ENCODE data around the gene SIL1.
A peak's percentile ranks its signal among the peaks of the same experiment; 100 is the strongest.
"Not testable (repeated sequence)": the region's sequence is repeated elsewhere in the genome, so short reads cannot be mapped to it uniquely, and the experiment has no call there.

Gene SIL1

DNA sequence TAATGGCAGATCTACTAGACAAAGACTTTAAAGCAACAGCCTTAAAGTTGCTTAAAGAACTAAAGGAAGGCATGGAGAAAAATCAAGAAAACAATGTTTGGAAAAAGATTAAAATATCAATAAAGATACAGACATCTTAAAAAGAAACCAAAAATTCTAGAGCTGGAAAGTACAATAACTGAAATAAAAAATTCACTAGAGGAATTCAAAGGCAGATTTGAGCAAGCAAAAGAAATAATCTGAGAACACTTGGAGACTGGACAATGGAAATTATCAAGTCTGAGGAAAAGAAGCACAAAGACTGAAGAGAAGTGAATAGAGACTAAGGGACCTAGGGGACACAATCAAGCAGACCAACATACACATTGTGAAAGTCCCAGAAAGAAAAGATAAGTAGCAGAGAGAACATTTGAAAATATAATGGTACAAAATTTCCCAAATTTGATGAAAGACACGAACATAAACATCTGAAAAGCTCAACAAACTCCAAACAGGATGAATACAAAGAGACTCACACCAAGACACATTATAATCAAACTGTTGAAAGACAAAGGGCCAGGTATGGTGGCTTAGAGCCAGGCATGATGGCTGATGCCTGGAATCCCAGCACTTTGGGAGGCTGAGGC is 26.3 kb downstream of the SIL1 start:
- Histone ChIP-seq H3K27me3 (ENCODE audit: insufficient read depth, low read length, poor library complexity) (no peaks in the 10 kb centered on the region), H4K5ac (ENCODE audit: low read length) (no peak overlapping the region), H3K4me1 (ENCODE audit: control insufficient read depth, low read depth, low read length) (peaks cover 2% of the 10 kb centered on the region), H3K4me2 (ENCODE audit: low read length) (no peak overlapping the region), H3K56ac (ENCODE audit: low read length) (no peak overlapping the region), H3K4ac (ENCODE audit: low read depth, low read length) (no peak overlapping the region), H3K18ac (ENCODE audit: low read length) (no peak overlapping the region), H3K27ac (ENCODE audit: low read depth, low read length) (no peak overlapping the region), H3K79me1 (ENCODE audit: low read length) (no peaks in the 10 kb centered on the region), H3K9ac (ENCODE audit: low read length) (no peak overlapping the region), H4K8ac (ENCODE audit: low read depth, low read length) (no peak overlapping the region), H2BK120ac (ENCODE audit: low read depth, low read length) (no peak overlapping the region), H3K23ac (ENCODE audit: low read length) (no peak overlapping the region), H3K4me3 (ENCODE audit: low read length) (no peak overlapping the region), H2BK5ac (ENCODE audit: low read length) (no peak overlapping the region), H2AK5ac (ENCODE audit: low read length) (no peak overlapping the region), H3K79me2 (ENCODE audit: control insufficient read depth, insufficient read depth, low read length) (no peaks in the 10 kb centered on the region), H3K36me3 (ENCODE audit: control insufficient read depth, insufficient read depth, low read length) (no peaks in the 10 kb centered on the region), H2BK15ac (replicated peaks; ENCODE audit: low read depth) (no peak overlapping the region)
- DNase-seq = no peak
- WGBS (ENCODE audit: extremely low coverage, insufficient coverage, low lambda C conversion rate) = no CpG with 5 or more reads among the region's 1 CpG

DNA sequence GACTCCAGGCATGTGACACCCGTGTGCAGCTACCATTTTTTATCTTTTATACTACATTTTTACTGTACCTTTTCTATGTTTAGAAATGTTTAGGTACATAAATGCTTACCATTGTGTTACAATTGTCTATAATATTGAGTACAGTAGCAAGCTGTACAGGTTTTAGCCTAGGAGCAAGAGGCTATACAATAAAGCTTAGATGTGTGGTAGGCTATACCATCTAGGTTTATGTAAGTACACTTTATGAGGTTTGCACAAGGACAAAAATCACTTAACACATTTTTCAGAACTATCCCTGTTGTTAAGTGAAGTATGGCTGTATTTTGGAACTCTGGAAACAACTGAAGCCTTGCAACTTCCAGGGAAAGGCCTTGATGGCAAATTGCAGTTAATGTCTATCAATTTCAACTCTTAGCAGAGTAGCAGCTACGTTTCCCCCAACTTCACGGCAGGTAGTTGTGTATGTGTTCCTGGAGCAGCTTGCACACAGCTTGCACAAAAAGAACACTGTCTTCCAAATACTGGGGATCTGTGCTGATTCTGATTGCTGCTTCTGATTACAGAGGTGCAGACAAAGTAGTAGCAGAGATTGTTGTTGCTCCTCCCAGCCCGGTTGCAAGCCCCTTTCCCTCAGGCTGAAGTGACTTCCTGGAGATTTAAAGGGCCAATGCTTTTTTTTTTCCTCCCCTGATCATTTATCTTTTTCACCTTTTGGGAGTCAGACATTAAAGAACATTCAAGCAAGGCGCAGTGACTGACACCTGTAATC is 30.0 kb downstream of the SIL1 start:
- H3K23ac ChIP-seq (ENCODE audit: low read length) = no peak overlapping the region
- H3K79me1 ChIP-seq (ENCODE audit: low read length) = no peaks in the 10 kb centered on the region
- peaks cover 2% of the 10 kb centered on the region for H3K4me1 ChIP-seq (ENCODE audit: control insufficient read depth, low read depth, low read length)
- no peak overlapping the region for H3K27ac ChIP-seq (ENCODE audit: low read depth, low read length)
- H3K9ac ChIP-seq (ENCODE audit: low read length) = peak overlapping the region; percentile 48
- DNase-seq = peak; percentile 58
- H4K8ac ChIP-seq (ENCODE audit: low read depth, low read length) = no peak overlapping the region
- H3K4me3 ChIP-seq (ENCODE audit: low read length) = no peak overlapping the region
- peak overlapping the region; percentile 75 for H3K56ac ChIP-seq (ENCODE audit: low read length)
- H2BK15ac ChIP-seq (replicated peaks; ENCODE audit: low read depth) = no peak overlapping the region
- no CpG with 5 or more reads among the region's 5 CpGs for WGBS (ENCODE audit: extremely low coverage, insufficient coverage, low lambda C conversion rate)
- H3K79me2 ChIP-seq (ENCODE audit: control insufficient read depth, insufficient read depth, low read length) = no peaks in the 10 kb centered on the region
- H2BK120ac ChIP-seq (ENCODE audit: low read depth, low read length) = peak overlapping the region; percentile 45
- H4K5ac ChIP-seq (ENCODE audit: low read length) = no peak overlapping the region
- H3K4me2 ChIP-seq (ENCODE audit: low read length) = no peak overlapping the region
- H2BK5ac ChIP-seq (ENCODE audit: low read length) = no peak overlapping the region
- H3K4ac ChIP-seq (ENCODE audit: low read depth, low read length) = no peak overlapping the region
- H3K27me3 ChIP-seq (ENCODE audit: insufficient read depth, low read length, poor library complexity) = no peaks in the 10 kb centered on the region
- H3K36me3 ChIP-seq (ENCODE audit: control insufficient read depth, insufficient read depth, low read length) = no peaks in the 10 kb centered on the region
- no peak overlapping the region for H3K18ac ChIP-seq (ENCODE audit: low read length)
- H2AK5ac ChIP-seq (ENCODE audit: low read length) = no peak overlapping the region

DNA sequence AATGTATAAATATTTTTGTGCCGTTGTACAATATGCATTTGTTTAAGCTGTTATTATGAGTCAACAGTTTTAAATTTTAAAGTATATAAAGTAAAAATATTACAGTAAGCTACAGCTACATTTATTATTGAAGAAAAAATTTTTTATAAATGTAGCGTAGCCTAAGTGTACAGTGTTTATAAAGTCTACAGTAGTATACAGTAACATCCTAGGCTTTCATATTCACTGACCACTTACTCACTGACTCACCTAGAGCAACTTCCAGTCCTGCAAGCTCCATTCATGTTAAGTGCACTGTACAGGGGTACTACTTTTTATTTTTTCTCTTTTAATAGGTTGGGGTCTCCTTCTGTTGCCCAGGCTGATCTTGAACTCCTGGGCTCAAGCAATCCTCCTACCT is 30.6 kb downstream of the SIL1 start:
- no peak overlapping the region for H3K4me3 ChIP-seq (ENCODE audit: low read length)

DNA sequence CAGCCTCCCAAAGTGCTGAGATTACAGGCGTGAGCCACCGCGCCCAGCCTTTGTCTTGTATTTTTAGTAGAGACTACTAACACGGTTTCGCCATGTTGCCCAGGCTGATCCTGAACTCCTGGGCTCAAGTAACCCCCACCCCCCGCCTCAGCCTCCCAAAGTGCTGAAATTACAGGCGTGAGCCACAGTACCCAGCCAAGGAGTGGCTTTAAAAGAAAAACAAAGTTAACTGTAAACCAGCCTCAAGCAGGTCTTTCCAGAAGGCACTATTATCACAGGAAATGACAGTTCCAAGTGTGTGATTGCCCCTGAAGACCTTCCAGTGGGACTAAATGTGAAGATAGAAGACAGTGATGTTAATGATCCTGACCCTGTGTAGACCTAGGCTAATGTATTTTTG is 31.1 kb downstream of the SIL1 start:
- H3K4me2 ChIP-seq (ENCODE audit: low read length) = no peak overlapping the region
- no peak overlapping the region for H3K23ac ChIP-seq (ENCODE audit: low read length)
- no peak overlapping the region for H3K4me3 ChIP-seq (ENCODE audit: low read length)
- no peaks in the 10 kb centered on the region for H3K79me1 ChIP-seq (ENCODE audit: low read length)
- peak; percentile 54 for DNase-seq
- H3K18ac ChIP-seq (ENCODE audit: low read length) = no peak overlapping the region
- H3K36me3 ChIP-seq (ENCODE audit: control insufficient read depth, insufficient read depth, low read length) = no peaks in the 10 kb centered on the region
- H3K9ac ChIP-seq (ENCODE audit: low read length) = no peak overlapping the region
- no peaks in the 10 kb centered on the region for H3K27me3 ChIP-seq (ENCODE audit: insufficient read depth, low read length, poor library complexity)
- H2BK5ac ChIP-seq (ENCODE audit: low read length) = no peak overlapping the region
- no peak overlapping the region for H3K27ac ChIP-seq (ENCODE audit: low read depth, low read length)
- H2BK15ac ChIP-seq (replicated peaks; ENCODE audit: low read depth) = no peak overlapping the region
- H3K79me2 ChIP-seq (ENCODE audit: control insufficient read depth, insufficient read depth, low read length) = no peaks in the 10 kb centered on the region
- no peak overlapping the region for H2BK120ac ChIP-seq (ENCODE audit: low read depth, low read length)
- H3K56ac ChIP-seq (ENCODE audit: low read length) = no peak overlapping the region
- no peak overlapping the region for H3K4ac ChIP-seq (ENCODE audit: low read depth, low read length)
- no CpG with 5 or more reads among the region's 7 CpGs for WGBS (ENCODE audit: extremely low coverage, insufficient coverage, low lambda C conversion rate)
- no peak overlapping the region for H2AK5ac ChIP-seq (ENCODE audit: low read length)
- H4K5ac ChIP-seq (ENCODE audit: low read length) = no peak overlapping the region
- peaks cover 2% of the 10 kb centered on the region for H3K4me1 ChIP-seq (ENCODE audit: control insufficient read depth, low read depth, low read length)
- no peak overlapping the region for H4K8ac ChIP-seq (ENCODE audit: low read depth, low read length)

More for the DNA sequence above, 30.6 kb downstream of the SIL1 start:
- no peak overlapping the region for H3K23ac ChIP-seq (ENCODE audit: low read length)
- H3K9ac ChIP-seq (ENCODE audit: low read length) = no peak overlapping the region
- H3K18ac ChIP-seq (ENCODE audit: low read length) = no peak overlapping the region
- no peak for DNase-seq
- no peak overlapping the region for H3K4ac ChIP-seq (ENCODE audit: low read depth, low read length)
- H4K8ac ChIP-seq (ENCODE audit: low read depth, low read length) = no peak overlapping the region
- H3K4me1 ChIP-seq (ENCODE audit: control insufficient read depth, low read depth, low read length) = peaks cover 2% of the 10 kb centered on the region
- H3K36me3 ChIP-seq (ENCODE audit: control insufficient read depth, insufficient read depth, low read length) = no peaks in the 10 kb centered on the region
- no peak overlapping the region for H3K27ac ChIP-seq (ENCODE audit: low read depth, low read length)
- H3K56ac ChIP-seq (ENCODE audit: low read length) = no peak overlapping the region
- WGBS (ENCODE audit: extremely low coverage, insufficient coverage, low lambda C conversion rate) = no CpG with 5 or more reads among the region's 2 CpGs
- no peaks in the 10 kb centered on the region for H3K79me2 ChIP-seq (ENCODE audit: control insufficient read depth, insufficient read depth, low read length)
- no peak overlapping the region for H3K4me2 ChIP-seq (ENCODE audit: low read length)
- H2AK5ac ChIP-seq (ENCODE audit: low read length) = no peak overlapping the region
- H3K79me1 ChIP-seq (ENCODE audit: low read length) = no peaks in the 10 kb centered on the region
- H2BK15ac ChIP-seq (replicated peaks; ENCODE audit: low read depth) = no peak overlapping the region
- H2BK120ac ChIP-seq (ENCODE audit: low read depth, low read length) = peak overlapping the region; percentile 45
- no peaks in the 10 kb centered on the region for H3K27me3 ChIP-seq (ENCODE audit: insufficient read depth, low read length, poor library complexity)
- no peak overlapping the region for H2BK5ac ChIP-seq (ENCODE audit: low read length)
- no peak overlapping the region for H4K5ac ChIP-seq (ENCODE audit: low read length)

DNA sequence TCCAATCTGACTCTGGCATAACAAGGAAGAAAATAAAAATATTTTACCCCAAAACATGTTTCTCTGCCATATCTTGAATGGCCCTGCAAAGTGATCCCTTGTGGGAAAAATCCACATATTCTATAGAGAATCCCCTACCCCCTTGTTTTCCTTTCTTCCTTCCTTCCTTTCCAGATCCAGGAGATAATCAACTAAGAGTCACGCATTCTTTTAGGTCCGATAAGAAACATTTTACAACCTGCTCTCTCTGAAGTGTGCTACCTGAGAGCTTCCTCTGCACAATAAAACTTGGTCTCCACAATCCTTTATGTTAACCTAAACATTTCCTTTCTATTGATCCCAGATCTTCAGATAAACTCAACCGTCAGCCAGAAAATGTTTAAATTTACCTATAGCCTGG is 33.3 kb downstream of the SIL1 start:
- not testable (repeated sequence) for H2BK15ac ChIP-seq (replicated peaks; ENCODE audit: low read depth); H3K79me1 ChIP-seq (ENCODE audit: low read length); H4K8ac ChIP-seq (ENCODE audit: low read depth, low read length); H3K36me3 ChIP-seq (ENCODE audit: control insufficient read depth, insufficient read depth, low read length); H4K5ac ChIP-seq (ENCODE audit: low read length); H3K4ac ChIP-seq (ENCODE audit: low read depth, low read length); H3K4me3 ChIP-seq (ENCODE audit: low read length); H3K9ac ChIP-seq (ENCODE audit: low read length); DNase-seq; H3K18ac ChIP-seq (ENCODE audit: low read length); H3K4me2 ChIP-seq (ENCODE audit: low read length); H2AK5ac ChIP-seq (ENCODE audit: low read length); H3K27me3 ChIP-seq (ENCODE audit: insufficient read depth, low read length, poor library complexity); H3K27ac ChIP-seq (ENCODE audit: low read depth, low read length); H3K23ac ChIP-seq (ENCODE audit: low read length); H3K79me2 ChIP-seq (ENCODE audit: control insufficient read depth, insufficient read depth, low read length); H2BK5ac ChIP-seq (ENCODE audit: low read length); H3K56ac ChIP-seq (ENCODE audit: low read length); H3K4me1 ChIP-seq (ENCODE audit: control insufficient read depth, low read depth, low read length); H2BK120ac ChIP-seq (ENCODE audit: low read depth, low read length)
- no CpG with 5 or more reads among the region's 3 CpGs for WGBS (ENCODE audit: extremely low coverage, insufficient coverage, low lambda C conversion rate)

All from mesendoderm (in vitro differentiated cells).